ENCODE data around the gene ALG9. TPM values are rescaled to one million over a fixed set of nuclear protein-coding genes. Genes with fewer than 3 reads are reported as not detected.

ALG9 gene
- total RNA-seq, 2 donors from 2014 or later = 25.9 to 60.3 TPM

DNA sequence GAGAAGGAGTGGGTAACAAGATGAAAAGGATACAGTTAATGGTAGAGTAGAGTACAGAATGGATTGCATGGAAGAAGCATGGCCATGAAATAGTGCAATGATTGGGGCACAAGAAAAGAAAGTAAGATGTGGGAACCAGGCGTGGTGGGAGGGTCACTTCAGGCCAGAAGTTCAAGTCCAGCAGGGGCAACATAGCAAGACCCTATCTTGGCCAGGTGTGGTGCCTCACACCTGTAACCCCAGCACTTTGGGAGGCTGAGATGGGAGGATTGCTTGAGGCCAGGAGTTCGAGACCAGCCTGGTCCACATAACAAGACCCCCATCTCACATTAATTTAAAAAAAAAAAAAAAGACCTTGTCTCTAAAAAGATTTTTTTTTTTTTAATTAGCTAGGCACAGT is 45.9 kb upstream of the ALG9 start:
- DNase-seq (no peak), ATAC-seq (no peak)
- no peak overlapping the region for H3K4me3 ChIP-seq
- TF ChIP-seq, protein P1, sequence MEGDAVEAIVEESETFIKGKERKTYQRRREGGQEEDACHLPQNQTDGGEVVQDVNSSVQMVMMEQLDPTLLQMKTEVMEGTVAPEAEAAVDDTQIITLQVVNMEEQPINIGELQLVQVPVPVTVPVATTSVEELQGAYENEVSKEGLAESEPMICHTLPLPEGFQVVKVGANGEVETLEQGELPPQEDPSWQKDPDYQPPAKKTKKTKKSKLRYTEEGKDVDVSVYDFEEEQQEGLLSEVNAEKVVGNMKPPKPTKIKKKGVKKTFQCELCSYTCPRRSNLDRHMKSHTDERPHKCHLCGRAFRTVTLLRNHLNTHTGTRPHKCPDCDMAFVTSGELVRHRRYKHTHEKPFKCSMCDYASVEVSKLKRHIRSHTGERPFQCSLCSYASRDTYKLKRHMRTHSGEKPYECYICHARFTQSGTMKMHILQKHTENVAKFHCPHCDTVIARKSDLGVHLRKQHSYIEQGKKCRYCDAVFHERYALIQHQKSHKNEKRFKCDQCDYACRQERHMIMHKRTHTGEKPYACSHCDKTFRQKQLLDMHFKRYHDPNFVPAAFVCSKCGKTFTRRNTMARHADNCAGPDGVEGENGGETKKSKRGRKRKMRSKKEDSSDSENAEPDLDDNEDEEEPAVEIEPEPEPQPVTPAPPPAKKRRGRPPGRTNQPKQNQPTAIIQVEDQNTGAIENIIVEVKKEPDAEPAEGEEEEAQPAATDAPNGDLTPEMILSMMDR (IDR thresholded peaks at IDR 0.05) = no peak
- TF ChIP-seq POLR2A (IDR thresholded peaks at IDR 0.05) = no peak
- 87 to 97% methylated on average over 2 of the region's 2 CpGs for WGBS, 2 donors
- H3K27ac ChIP-seq = peak overlapping the region in 3 of 4 donors; percentile 88 to 94 (median 89)
- H3K4me1 ChIP-seq = peaks cover 49% of the 10 kb centered on the region
- no peaks in the 10 kb centered on the region for H3K27me3 ChIP-seq
- intact Hi-C loops (cut with DNase I) = no loop called here
- H3K9me3 ChIP-seq = no peaks in the 10 kb centered on the region
- H3K36me3 ChIP-seq (replicated peaks in 1 of 2; ENCODE audit: insufficient read depth in 1 of 2, low read depth in 2 of 2) = no peaks in the 10 kb centered on the region

DNA sequence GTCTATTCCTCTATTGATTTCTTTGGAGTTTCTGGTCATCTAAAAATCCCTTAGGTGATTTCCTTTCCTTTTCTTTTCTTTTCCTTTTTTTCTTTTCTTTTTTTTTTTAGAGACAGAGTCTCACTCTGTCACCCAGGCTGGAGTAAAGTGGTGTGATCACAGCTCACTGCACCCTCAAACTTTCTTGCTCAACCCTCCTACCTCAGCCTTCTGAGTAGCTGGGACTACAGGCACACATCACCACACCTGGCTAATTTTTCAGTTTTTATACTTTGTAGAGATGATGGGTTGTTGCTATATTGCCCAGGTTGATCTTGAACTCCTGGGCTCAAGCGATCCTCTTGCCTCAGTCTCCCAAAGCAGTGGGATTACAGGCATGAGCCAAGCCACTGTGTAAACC is 45.4 kb upstream of the ALG9 start:
- whole genome bisulfite sequencing, 2 donors = 87 to 100% methylated on average over 1 of the region's 1 CpG
- ATAC-seq = no peak
- Histone ChIP-seq H3K36me3 (replicated peaks in 1 of 2; ENCODE audit: insufficient read depth in 1 of 2, low read depth in 2 of 2) (no peaks in the 10 kb centered on the region), H3K4me1 (peaks cover 50% of the 10 kb centered on the region), H3K27me3 (no peaks in the 10 kb centered on the region), H3K27ac (peak overlapping the region in 3 of 4 donors; percentile 88 to 94 (median 89)), H3K9me3 (no peaks in the 10 kb centered on the region), H3K4me3 (no peak overlapping the region)
- TF ChIP-seq, protein P1 (IDR thresholded peaks at IDR 0.05) = no peak
- no peak for TF ChIP-seq POLR2A (IDR thresholded peaks at IDR 0.05)
- DNase-seq = no peak
- intact Hi-C loops (cut with DNase I) = no loop called here

DNA sequence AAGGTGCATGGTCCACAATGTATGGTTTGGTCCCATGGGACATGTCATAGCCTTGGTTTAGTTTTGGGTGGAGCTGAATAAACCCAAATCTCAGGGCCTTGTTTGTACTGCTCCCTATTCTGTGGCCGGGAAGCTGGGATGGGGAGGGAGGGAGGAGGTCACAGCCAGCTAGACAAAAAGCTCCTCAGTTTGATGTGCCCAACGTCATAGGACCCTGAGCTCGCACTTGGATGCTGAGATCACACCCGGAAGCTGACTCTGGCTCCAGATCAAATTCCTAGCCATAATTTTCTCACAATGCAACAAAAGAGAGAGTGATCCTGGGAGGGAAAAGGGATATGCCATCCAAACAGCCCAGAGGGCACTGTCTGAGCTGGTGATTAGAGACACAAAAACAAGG is 42.6 kb upstream of the ALG9 start:
- no peaks in the 10 kb centered on the region for H3K27me3 ChIP-seq
- intact Hi-C loops (cut with DNase I) = no loop called here
- peak; percentile 39 for ATAC-seq
- H3K36me3 ChIP-seq (replicated peaks in 1 of 2; ENCODE audit: insufficient read depth in 1 of 2, low read depth in 2 of 2) = no peaks in the 10 kb centered on the region
- H3K27ac ChIP-seq = peak overlapping the region; percentile 59 to 85 (median 78)
- DNase-seq = peak in 3 of 4 donors; percentile 53 to 73 (median 58)
- TF ChIP-seq, protein P1 (IDR thresholded peaks at IDR 0.05) = no peak
- peak in 2 of 3 donors; percentile 49 to 52 for TF ChIP-seq POLR2A (IDR thresholded peaks at IDR 0.05)
- H3K9me3 ChIP-seq = no peaks in the 10 kb centered on the region
- 33 to 47% methylated on average over 2 to 4 of the region's 4 CpGs for WGBS, 2 donors
- H3K4me1 ChIP-seq = peaks cover 48% of the 10 kb centered on the region
- H3K4me3 ChIP-seq = no peak overlapping the region

DNA sequence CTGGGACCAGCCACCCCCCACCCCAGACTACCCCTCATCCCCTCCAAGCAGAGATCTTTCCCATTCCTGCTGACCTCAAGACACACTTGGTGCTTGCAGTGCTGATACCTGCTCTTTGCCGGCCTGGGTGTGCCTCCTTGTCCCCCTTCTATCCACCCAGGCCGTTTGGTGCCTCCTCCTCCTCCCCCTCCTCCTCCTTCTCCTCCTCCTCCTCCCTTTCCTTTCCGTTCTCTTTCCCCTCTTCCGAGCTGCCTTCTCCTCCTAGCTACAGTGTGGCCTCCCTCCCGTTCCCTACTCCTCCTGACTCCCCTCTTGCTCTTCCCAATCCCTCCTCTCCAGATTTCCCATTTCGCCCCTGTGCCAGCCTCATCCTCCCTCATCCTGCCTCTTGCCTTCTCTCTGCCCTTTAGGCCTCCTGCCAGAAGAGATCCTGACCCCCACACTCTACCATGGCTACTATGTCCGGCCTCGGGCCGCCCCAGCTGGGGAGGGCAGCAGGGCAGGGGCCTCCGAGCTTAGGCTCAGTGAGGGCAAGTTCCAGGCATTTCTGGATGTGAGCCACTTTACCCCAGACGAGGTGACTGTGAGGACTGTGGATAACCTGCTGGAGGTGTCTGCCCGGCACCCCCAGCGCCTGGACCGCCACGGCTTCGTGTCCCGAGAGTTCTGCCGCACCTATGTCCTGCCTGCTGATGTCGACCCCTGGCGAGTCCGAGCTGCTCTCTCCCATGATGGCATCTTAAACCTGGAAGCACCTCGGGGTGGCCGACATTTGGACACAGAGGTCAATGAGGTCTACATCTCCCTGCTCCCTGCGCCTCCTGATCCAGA is 41.9 kb upstream of the ALG9 start:
- WGBS, 2 donors = 68 to 77% methylated on average over 18 to 23 of the region's 24 CpGs
- Histone ChIP-seq H3K9me3 (no peaks in the 10 kb centered on the region), H3K36me3 (replicated peaks in 1 of 2; ENCODE audit: insufficient read depth in 1 of 2, low read depth in 2 of 2) (no peaks in the 10 kb centered on the region), H3K27ac (peak overlapping the region; percentile 59 to 85 (median 78)), H3K4me3 (no peak overlapping the region), H3K4me1 (peaks cover 45% of the 10 kb centered on the region), H3K27me3 (no peaks in the 10 kb centered on the region)
- intact Hi-C loops (cut with DNase I) = no loop called here
- DNase-seq (no peak), ATAC-seq (no peak)
- TF ChIP-seq POLR2A (IDR thresholded peaks at IDR 0.05) = no peak
- TF ChIP-seq, protein P1 (IDR thresholded peaks at IDR 0.05) = no peak

All from body of pancreas (tissue), 4 donors.